ENCODE measurements around the gene OR13C5. TPM values are rescaled to one million over a fixed set of nuclear protein-coding genes. Genes with fewer than 3 reads are reported as not detected.
"Not testable (repeated sequence)": the region's sequence is repeated elsewhere in the genome, so short reads cannot be mapped to it uniquely, and the experiment has no call there.

The OR13C5 gene
- not detected in 2 replicates for total RNA-seq (2013; cell fraction: nucleolus; rRNA removed)
- total RNA-seq (2014; rRNA removed), result not detected in 2 replicates
- total RNA-seq (2014; rRNA removed; fragmentation: Illumina TruSeq; extraction: Trizol), result not detected in 2 replicates
- total RNA-seq (2021), result not detected in 2 replicates
- polyA plus RNA-seq (2011; ENCODE audit: low read depth), result not detected
- polyA plus RNA-seq (2011; rRNA removed), result 0.52 and 0.58 TPM in 2 replicates
- 0.07 TPM in 1 of 2 replicates, not detected in the other for polyA plus RNA-seq (2011; cell fraction: cytosol; rRNA removed)
- polyA plus RNA-seq (2011; cell fraction: nucleus; rRNA removed), result 0.55 TPM in 1 of 2 replicates, not detected in the other
- not detected in 2 replicates for polyA plus RNA-seq (2012)
- not detected in 2 replicates for polyA plus RNA-seq (2014; fragmentation: Illumina TruSeq; extraction: Trizol)
- polyA plus RNA-seq (2014; fragmentation: Nextera tagmentation; extraction: Ambion mirVana), result not detected
- not detected in 2 replicates for polyA plus RNA-seq (2014; rRNA removed)
- polyA plus RNA-seq (2016; fragmentation: Nextera tagmentation; extraction: Ambion mirVana), result not detected
- polyA minus RNA-seq (2011; rRNA and poly(A)+ RNA removed), result 0.62 and 1.3 TPM in 2 replicates
- not detected in 2 replicates for polyA minus RNA-seq (2011; cell fraction: cytosol; rRNA and poly(A)+ RNA removed)
- 5.7 and 6.9 TPM in 2 replicates for polyA minus RNA-seq (2011; cell fraction: nucleus; rRNA and poly(A)+ RNA removed)
- Bru-seq, nascent RNA, result percentile 33 among the genes with signal in this experiment
- BruChase-seq, experiment 1, labeled RNA remaining after a 6-hour chase, result percentile 38 among the genes with signal in this experiment
- BruChase-seq, experiment 2, labeled RNA remaining after a 2-hour chase, result not detected
- long read RNA-seq, experiment 1, result 0 reads
- long read RNA-seq, experiment 2, partial matches to known transcripts, result 0 of 2 reads
- long read RNA-seq, experiment 2, other reads (novel, unspliced or antisense), result 0 of 2 reads

- ATAC-seq; RAD21 ChIA-PET (ENCODE audit: unreplicated experiment); intact Hi-C loops (cut with micrococcal nuclease; ENCODE audit: unreplicated experiment); CTCF ChIA-PET; H3K4me1 ChIP-seq (ENCODE audit: control insufficient read depth, insufficient read depth, low read length); H2AFZ ChIP-seq (ENCODE audit: control insufficient read depth, low read depth, low read length); H3K9ac ChIP-seq (ENCODE audit: control insufficient read depth, insufficient read depth, low read length); in situ Hi-C loops (cut with MboI); H4K20me1 ChIP-seq (ENCODE audit: control insufficient read depth, insufficient read depth); POLR2A ChIA-PET; BruUV-seq (replicated peaks); H3K27ac ChIP-seq (ENCODE audit: control insufficient read depth, insufficient read depth); DNase-seq (ENCODE audit: low read depth, low spot score); H3K4me2 ChIP-seq (ENCODE audit: control insufficient read depth, insufficient read depth); H3K27me3 ChIP-seq (replicated peaks in 1 of 2; ENCODE audit: control insufficient read depth in 2 of 2, insufficient read depth in 2 of 2, low read length in 1 of 2); H3K4me3 ChIP-seq; SMC1A ChIA-PET (ENCODE audit: uncharacterized antibody, unreplicated experiment); H3K9me3 ChIP-seq (replicated peaks; ENCODE audit: control insufficient read depth, insufficient read depth, low read length); H3K79me2 ChIP-seq (ENCODE audit: control insufficient read depth, insufficient read depth, low read length); H3K36me3 ChIP-seq (ENCODE audit: control insufficient read depth in 2 of 2, insufficient read depth in 2 of 2, low read length in 1 of 2); FAIRE-seq: not testable (repeated sequence)
Observed at GRCh38 chr9:104599313-104599712, at the start of gene OR13C5. Gene OR13C5 (minus strand): TSS chr9:104599413. CDS start chr9:104599413, 0 bp downstream.

- POLR2A ChIA-PET, result no interaction called here
- no TSS peak for BruUV-seq (replicated peaks)
Observed at GRCh38 chr9:104635456-104635855, 36.2 kb upstream of the OR13C5 start.

More at GRCh38 chr9:104635456-104635855, 36.2 kb upstream of the OR13C5 start:
- TF ChIP-seq CEBPZ (IDR thresholded peaks at IDR 0.05; ENCODE audit: low read depth, low read length), result no peak
- no peak for TF ChIP-seq HDGF (IDR thresholded peaks at IDR 0.05)
- TF ChIP-seq EZH2 (IDR thresholded peaks at IDR 0.05; ENCODE audit: borderline replicate concordance, control insufficient read depth, low read depth, low read length), result no peak
- no peak for TF ChIP-seq MLLT1 (IDR thresholded peaks at IDR 0.05)
- no peak for TF ChIP-seq SKIL (IDR thresholded peaks at IDR 0.05; ENCODE audit: low read depth, poor library complexity, severe bottlenecking)
- TF ChIP-seq ZSCAN29 (IDR thresholded peaks at IDR 0.05), result no peak
- H3K4me3 ChIP-seq, result no peak overlapping the region
- ChIA-PET CTCF (no interaction called here), SMC1A (ENCODE audit: uncharacterized antibody, unreplicated experiment) (no interaction called here), RAD21 (ENCODE audit: unreplicated experiment) (no interaction called here)
- H3K79me2 ChIP-seq (ENCODE audit: control insufficient read depth, insufficient read depth, low read length), result no peaks in the 10 kb centered on the region
- no peak overlapping the region for H3K4me2 ChIP-seq (ENCODE audit: control insufficient read depth, insufficient read depth)
- H4K20me1 ChIP-seq (ENCODE audit: control insufficient read depth, insufficient read depth), result no peaks in the 10 kb centered on the region
- no peaks in the 10 kb centered on the region for H3K36me3 ChIP-seq (ENCODE audit: control insufficient read depth in 2 of 2, insufficient read depth in 2 of 2, low read length in 1 of 2)
- no peaks in the 10 kb centered on the region for H3K9me3 ChIP-seq (replicated peaks; ENCODE audit: control insufficient read depth, insufficient read depth, low read length)
- in situ Hi-C loops (cut with MboI) (no loop called here), intact Hi-C loops (cut with micrococcal nuclease; ENCODE audit: unreplicated experiment) (no loop called here)
- no peak overlapping the region for H2AFZ ChIP-seq (ENCODE audit: control insufficient read depth, low read depth, low read length)
- H3K27ac ChIP-seq (ENCODE audit: control insufficient read depth, insufficient read depth), result no peak overlapping the region
- no peaks in the 10 kb centered on the region for H3K27me3 ChIP-seq (replicated peaks in 1 of 2; ENCODE audit: control insufficient read depth in 2 of 2, insufficient read depth in 2 of 2, low read length in 1 of 2)
- DNase-seq (ENCODE audit: low read depth, low spot score) (no peak), FAIRE-seq (no peak), ATAC-seq (no peak)
- no peaks in the 10 kb centered on the region for H3K4me1 ChIP-seq (ENCODE audit: control insufficient read depth, insufficient read depth, low read length)
- no peak overlapping the region for H3K9ac ChIP-seq (ENCODE audit: control insufficient read depth, insufficient read depth, low read length)

Measured in GM12878 (cell line).